Activated CD4-positive, alpha-beta T cell treated with anti-CD3 and anti-CD28 coated beads, Interleukin-2, amount 50 U/mL, for 24 hours (primary cell): Measurements from ENCODE around the gene MICAL2.

ENCODE experiments used
- DNase-seq, 2 donors: peaks; one replicate each; pipeline ENCODE4 v3.0.0-alpha.2; 2020; ENCODE audit warnings: low read depth in 1 of 2, low spot score in 1 of 2

MICAL2 gene

GRCh38 chr11:12264361-12264760, 154.0 kb downstream of the MICAL2 start:
- DNase-seq: no peak

- DNase-seq: no peak
Measured at GRCh38 chr11:12266132-12266531, 155.7 kb downstream of the MICAL2 start.

- DNase-seq: no peak
Measured at GRCh38 chr11:12266943-12267342, 156.6 kb downstream of the MICAL2 start.

- no peak for DNase-seq
Measured at GRCh38 chr11:12267921-12268320, 157.5 kb downstream of the MICAL2 start.

GRCh38 chr11:12269104-12269441, 158.7 kb downstream of the MICAL2 start:
- DNase-seq: no peak

- DNase-seq: no peak
Measured at GRCh38 chr11:12269446-12270214, 159.2 kb downstream of the MICAL2 start.

- no peak for DNase-seq
Measured at GRCh38 chr11:12270215-12270797, 159.9 kb downstream of the MICAL2 start.

- DNase-seq: no peak
Measured at GRCh38 chr11:12270817-12271216, 160.4 kb downstream of the MICAL2 start.

GRCh38 chr11:12271241-12271640, 160.9 kb downstream of the MICAL2 start:
- DNase-seq: no peak

GRCh38 chr11:12271826-12272366, 161.5 kb downstream of the MICAL2 start:
- no peak for DNase-seq

- DNase-seq: no peak
Measured at GRCh38 chr11:12272821-12273617, 162.6 kb downstream of the MICAL2 start.

GRCh38 chr11:12273618-12273995, 163.2 kb downstream of the MICAL2 start:
- DNase-seq: no peak

- DNase-seq: no peak
Measured at GRCh38 chr11:12274056-12274455, 163.7 kb downstream of the MICAL2 start.

- no peak for DNase-seq
Measured at GRCh38 chr11:12274558-12275197, 164.3 kb downstream of the MICAL2 start.

- DNase-seq: no peak
Measured at GRCh38 chr11:12275818-12276217, 165.4 kb downstream of the MICAL2 start.

GRCh38 chr11:12276356-12276755, 166.0 kb downstream of the MICAL2 start:
- no peak for DNase-seq

- DNase-seq: no peak
Measured at GRCh38 chr11:12276831-12277475, 166.6 kb downstream of the MICAL2 start.

GRCh38 chr11:12278766-12279671, 168.6 kb downstream of the MICAL2 start:
- no peak for DNase-seq

- DNase-seq: no peak
Measured at GRCh38 chr11:12279672-12280108, 169.3 kb downstream of the MICAL2 start.
